GM12878 (cell line): ENCODE measurements around the gene EPB41L1. TPM values are rescaled to one million over a fixed set of nuclear protein-coding genes. Genes with fewer than 3 reads are reported as not detected.

Experiments used
- ATAC-seq: fragments of 200-7000 bp; cut with Tn5 transposase; 3 replicates; pipeline ENCODE4 v1.9.1; 2020; ENCODE audit warnings: mild to moderate bottlenecking, moderate library complexity
- BruUV-seq: library from RNA; stranded (reverse); fragments of 400-500 nt; replicated peaks from 2 replicates; lab custom pipeline; 2021; lab: Mats Ljungman, UMichigan
- CTCF ChIA-PET: fragments of 300-600 bp; sonication (Branson Sonifier 250); formaldehyde crosslinking; extraction: SDS; loops from one replicate; lab custom pipeline; 2021; ENCODE audit warnings: inconsistent platforms; lab: Yijun Ruan, JAX
- POLR2A ChIA-PET: fragments of 350-600 bp; formaldehyde crosslinking; extraction: SDS; loops from one replicate; lab custom pipeline; 2021; ENCODE audit warnings: inconsistent platforms; lab: Charles Lee
- RAD21 ChIA-PET: fragments of 300-600 bp; sonication (Branson Sonifier 250); formaldehyde crosslinking; loops from one replicate; lab custom pipeline; 2023; ENCODE audit warnings: antibody characterized with exemption; ENCODE audit not compliant: unreplicated experiment; lab: Charles Lee
- SMC1A ChIA-PET: fragments of 300-600 bp; sonication (Branson Sonifier 250); formaldehyde crosslinking; loops from one replicate; lab custom pipeline; 2023; ENCODE audit not compliant: unreplicated experiment, uncharacterized antibody; lab: Charles Lee
- DNase-seq: peaks from one replicate; pipeline ENCODE4 v3.0.0-alpha.2; 2011; ENCODE audit warnings: low read depth, low spot score
- FAIRE-seq: peaks from 3 replicates; lab custom pipeline; 2011; peaks lifted over from hg19 to GRCh38; lab: Jason Lieb, UNC
- H2AFZ ChIP-seq: 2 replicates; pipeline ENCODE4 v1.6.0; 2011; ENCODE audit warnings: low read depth, low read length, control low read depth; ENCODE audit not compliant: control insufficient read depth
- H3K27ac ChIP-seq: 2 replicates; pipeline ENCODE4 v1.5.1; 2011; ENCODE audit warnings: control low read depth; ENCODE audit not compliant: control insufficient read depth, insufficient read depth
- H3K27me3 ChIP-seq, 2 experiments: replicated peaks in 1 of 2; 2 replicates each; pipeline versions ENCODE4 v1.6.0 to v1.6.1; 2011; ENCODE audit warnings: low read length in 1 of 2; ENCODE audit not compliant: control insufficient read depth in 2 of 2, insufficient read depth in 2 of 2
- H3K36me3 ChIP-seq, 2 experiments: 2 replicates each; pipeline ENCODE4 v1.5.1; 2011; ENCODE audit warnings: low read length in 1 of 2; ENCODE audit not compliant: control insufficient read depth in 2 of 2, insufficient read depth in 2 of 2
- H3K4me1 ChIP-seq: 2 replicates; pipeline ENCODE4 v1.6.1; 2011; ENCODE audit warnings: mild to moderate bottlenecking, low read length, moderate library complexity, mixed read lengths; ENCODE audit not compliant: control insufficient read depth, insufficient read depth
- H3K4me2 ChIP-seq: 2 replicates; pipeline ENCODE4 v1.6.0; 2011; ENCODE audit warnings: control low read depth; ENCODE audit not compliant: control insufficient read depth, insufficient read depth
- H3K4me3 ChIP-seq: fragments of 200-600 bp; sonication (generic); 2 replicates; pipeline ENCODE4 v1.5.1; 2016
- H3K79me2 ChIP-seq: 2 replicates; pipeline ENCODE4 v1.6.0; 2011; ENCODE audit warnings: low read length; ENCODE audit not compliant: control insufficient read depth, insufficient read depth
- H3K9ac ChIP-seq: 2 replicates; pipeline ENCODE4 v1.8.0; 2011; ENCODE audit warnings: low read length, control low read depth, mixed read lengths; ENCODE audit not compliant: control insufficient read depth, insufficient read depth
- H3K9me3 ChIP-seq: replicated peaks from 3 replicates; pipeline ENCODE4 v1.5.1; 2011; ENCODE audit warnings: mild to moderate bottlenecking, low read length; ENCODE audit not compliant: control insufficient read depth, insufficient read depth
- H4K20me1 ChIP-seq: 2 replicates; pipeline ENCODE4 v1.6.0; 2011; ENCODE audit not compliant: control insufficient read depth, insufficient read depth
- ATF7 ChIP-seq: fragments of 450-650 bp; IDR thresholded peaks from 2 replicates; pipeline ENCODE4 v1.6.1; 2016; ENCODE audit warnings: low read depth, mild to moderate bottlenecking
- MEF2A ChIP-seq: IDR thresholded peaks from 2 replicates; pipeline ENCODE4 v1.6.1; 2011; ENCODE audit warnings: low read depth, mild to moderate bottlenecking, low read length, moderate library complexity; ENCODE audit not compliant: insufficient read depth
- RAD51 ChIP-seq: fragments of 450-650 bp; IDR thresholded peaks from 2 replicates; pipeline ENCODE4 v1.6.1; 2016; ENCODE audit warnings: moderate library complexity, mild to moderate bottlenecking, inconsistent platforms
- WGBS: methylation state at CpG from one replicate; pipeline ENCODE4 v1.1.6; 2016; ENCODE audit warnings: low lambda C conversion rate; ENCODE audit not compliant: insufficient replicate concordance, insufficient coverage; ENCODE audit errors: missing lambda C conversion rate; 5-methylcytosine and 5-hydroxymethylcytosine counted together
- in situ Hi-C: fragments of 300-500 bp; cut with MboI; formaldehyde crosslinking; loops from 9 replicates; pipeline ENCODE4 v1.14.3; 2018; ENCODE audit warnings: mixed read lengths
- intact Hi-C: fragments of 100-400 bp; cut with micrococcal nuclease; formaldehyde crosslinking; loops from one replicate; pipeline ENCODE4 v1.14.2; 2022; ENCODE audit not compliant: unreplicated experiment
- polyA plus RNA-seq, 11 experiments: library from polyadenylated mRNA; depleted of rRNA in 4 of 11; unstranded in 6 of 11; stranded (reverse) in 5 of 11; fragments of >200 nt; fragmentation: Nextera tagmentation in 4 of 11; fragmentation: Illumina TruSeq in 1 of 11; extraction: Ambion mirVana in 4 of 11; extraction: Trizol in 1 of 11; gene quantifications; 1 replicate in 1 of 11; 2 replicates in 10 of 11; pipeline versions ENCODE4 v1.2.1 to v1.2.3, GENCODE V29; 2011 to 2016; ENCODE audit warnings: inconsistent platforms in 2 of 11, missing spikeins in 2 of 11, low read depth in 1 of 11
- total RNA-seq, 4 experiments: library from RNA; depleted of rRNA in 3 of 4; stranded (reverse); fragments of >200 nt in 3 of 4; fragmentation: Illumina TruSeq in 1 of 4; extraction: Trizol in 1 of 4; gene quantifications; 2 replicates each; pipeline versions ENCODE4 v1.2.1 to v1.2.3, GENCODE V29; 2013 to 2021
- TF ChIP-seq, protein P1 (sequence below): fragments of 450-650 bp; formaldehyde crosslinking; IDR thresholded peaks from 2 replicates; pipeline ENCODE4 v1.4.0; 2020; ENCODE audit warnings: mild to moderate bottlenecking, moderate library complexity
- TF ChIP-seq, protein P2 (sequence below): IDR thresholded peaks from 2 replicates; pipeline ENCODE4 v1.6.1; 2011; ENCODE audit warnings: borderline replicate concordance, low read depth, mild to moderate bottlenecking, moderate library complexity, mixed read lengths, low read length; ENCODE audit not compliant: insufficient read depth; ENCODE audit errors: extremely low read length

EPB41L1 gene
- total and polyA plus RNA-seq, 10 of the 15 experiments (the other 5 are each of a cell fraction or from before 2014, with no cell fraction given) = 0.08 to 3.2 (median 0.31) TPM

DNA sequence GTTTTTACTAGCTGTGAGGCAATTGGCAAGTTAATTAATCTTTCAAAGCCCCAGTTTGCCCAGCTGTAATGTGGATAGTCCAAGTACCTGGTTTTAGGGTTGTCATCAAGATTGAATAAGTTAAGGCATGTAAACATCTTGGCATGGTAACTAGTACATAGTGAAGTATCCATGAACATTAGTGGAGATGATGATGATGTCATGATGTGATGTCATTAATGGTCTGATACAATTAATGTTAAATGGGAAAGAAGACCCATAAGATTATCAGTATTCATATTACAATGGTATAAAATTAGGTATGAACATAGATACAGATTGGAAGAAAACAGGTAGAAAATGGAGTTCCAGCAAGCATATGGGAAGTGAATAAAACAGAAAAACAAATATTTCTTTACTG is 5.3 kb downstream of the EPB41L1 start:
- no peaks in the 10 kb centered on the region for H3K36me3 ChIP-seq
- no peak for ATAC-seq
- ChIA-PET POLR2A (no interaction called here), RAD21 (interaction anchor here (0.5 kb wide), 1 partner anchor 366 kb away, joined by 3 read pairs; no protein-coding TSS in a partner anchor), CTCF (interaction anchor here (0.9 to 7.4 kb wide), 5 partner anchors 21 to 168 kb away, joined by 3 to 114 read pairs (median 6); no protein-coding TSS in a partner anchor)
- H3K4me1 ChIP-seq = no peaks in the 10 kb centered on the region
- in situ Hi-C loops (no loop called here), intact Hi-C loops (loop anchor here (5.0 kb wide), 1 partner anchor 277 kb away; no protein-coding TSS in a partner anchor)
- H4K20me1 ChIP-seq = no peaks in the 10 kb centered on the region
- no peak overlapping the region for H3K4me2 ChIP-seq
- H3K9ac ChIP-seq = no peak overlapping the region
- H3K79me2 ChIP-seq = no peaks in the 10 kb centered on the region
- BruUV-seq = no TSS peak
- H3K9me3 ChIP-seq = no peaks in the 10 kb centered on the region
- FAIRE-seq = no peak
- no peak for DNase-seq
- peaks cover 6 to 7% of the 10 kb centered on the region in 2 experiments; a peak in 3 of 4 replicates for H3K27me3 ChIP-seq
- TF ChIP-seq ATF7 = peak; percentile 37; the same call in 1 of the 2 replicates
- TF ChIP-seq MEF2A = no peak
- TF ChIP-seq, all 136 proteins: peak for 1
- no peak overlapping the region for H3K27ac ChIP-seq
- no peak overlapping the region for H3K4me3 ChIP-seq
- no peak overlapping the region for H2AFZ ChIP-seq
- SMC1A ChIA-PET = interaction anchor here (1.0 kb wide), 1 partner anchor 40 kb away, joined by 3 read pairs; no protein-coding TSS in a partner anchor

DNA sequence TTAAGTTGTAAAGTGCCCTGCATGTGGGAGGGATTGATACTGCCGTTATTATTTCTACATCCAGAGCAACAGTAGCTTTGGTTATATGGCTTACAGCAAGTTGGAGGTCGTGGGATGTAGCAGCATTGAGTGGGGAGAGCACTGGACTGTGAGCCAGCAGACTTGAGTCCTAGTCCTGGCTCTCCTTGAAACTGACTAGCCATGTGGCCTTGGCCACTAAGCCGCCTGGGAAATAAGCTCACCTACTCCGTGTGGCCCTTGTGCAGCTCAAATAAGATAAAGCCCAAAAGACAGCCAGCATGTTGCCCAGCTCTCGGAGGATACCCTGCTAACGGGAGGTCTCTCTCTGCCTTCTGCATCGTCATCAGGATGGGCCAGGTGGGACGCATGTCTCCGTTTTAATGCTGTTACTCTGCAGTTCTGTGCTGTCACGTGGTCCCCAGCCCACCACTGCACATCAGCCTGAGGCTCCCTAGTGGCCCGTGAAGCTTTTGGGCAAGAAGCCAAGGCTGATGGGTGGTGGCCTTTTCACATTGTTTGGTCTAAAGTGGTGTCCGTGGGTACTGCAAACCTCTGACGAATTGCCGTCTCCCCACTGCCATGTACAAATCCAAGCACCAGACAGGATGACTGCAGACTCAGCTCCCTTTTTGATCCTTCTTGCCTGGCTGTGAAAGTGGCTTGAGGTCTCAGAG is 7.9 kb downstream of the EPB41L1 start:
- DNase-seq (no peak), ATAC-seq (no peak; the same call in 1 of the 3 replicates), FAIRE-seq (no peak)
- no peaks in the 10 kb centered on the region for H3K79me2 ChIP-seq
- H2AFZ ChIP-seq = no peak overlapping the region
- H3K27me3 ChIP-seq = peaks cover 0 to 1% of the 10 kb centered on the region in 2 experiments; a peak in 1 of 4 replicates
- H3K4me2 ChIP-seq = no peak overlapping the region
- no TSS peak for BruUV-seq
- POLR2A ChIA-PET = no interaction called here
- TF ChIP-seq, protein P1, sequence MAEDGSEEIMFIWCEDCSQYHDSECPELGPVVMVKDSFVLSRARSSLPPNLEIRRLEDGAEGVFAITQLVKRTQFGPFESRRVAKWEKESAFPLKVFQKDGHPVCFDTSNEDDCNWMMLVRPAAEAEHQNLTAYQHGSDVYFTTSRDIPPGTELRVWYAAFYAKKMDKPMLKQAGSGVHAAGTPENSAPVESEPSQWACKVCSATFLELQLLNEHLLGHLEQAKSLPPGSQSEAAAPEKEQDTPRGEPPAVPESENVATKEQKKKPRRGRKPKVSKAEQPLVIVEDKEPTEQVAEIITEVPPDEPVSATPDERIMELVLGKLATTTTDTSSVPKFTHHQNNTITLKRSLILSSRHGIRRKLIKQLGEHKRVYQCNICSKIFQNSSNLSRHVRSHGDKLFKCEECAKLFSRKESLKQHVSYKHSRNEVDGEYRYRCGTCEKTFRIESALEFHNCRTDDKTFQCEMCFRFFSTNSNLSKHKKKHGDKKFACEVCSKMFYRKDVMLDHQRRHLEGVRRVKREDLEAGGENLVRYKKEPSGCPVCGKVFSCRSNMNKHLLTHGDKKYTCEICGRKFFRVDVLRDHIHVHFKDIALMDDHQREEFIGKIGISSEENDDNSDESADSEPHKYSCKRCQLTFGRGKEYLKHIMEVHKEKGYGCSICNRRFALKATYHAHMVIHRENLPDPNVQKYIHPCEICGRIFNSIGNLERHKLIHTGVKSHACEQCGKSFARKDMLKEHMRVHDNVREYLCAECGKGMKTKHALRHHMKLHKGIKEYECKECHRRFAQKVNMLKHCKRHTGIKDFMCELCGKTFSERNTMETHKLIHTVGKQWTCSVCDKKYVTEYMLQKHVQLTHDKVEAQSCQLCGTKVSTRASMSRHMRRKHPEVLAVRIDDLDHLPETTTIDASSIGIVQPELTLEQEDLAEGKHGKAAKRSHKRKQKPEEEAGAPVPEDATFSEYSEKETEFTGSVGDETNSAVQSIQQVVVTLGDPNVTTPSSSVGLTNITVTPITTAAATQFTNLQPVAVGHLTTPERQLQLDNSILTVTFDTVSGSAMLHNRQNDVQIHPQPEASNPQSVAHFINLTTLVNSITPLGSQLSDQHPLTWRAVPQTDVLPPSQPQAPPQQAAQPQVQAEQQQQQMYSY (CRISPR knock-in tag) = no peak
- TF ChIP-seq, protein P2, sequence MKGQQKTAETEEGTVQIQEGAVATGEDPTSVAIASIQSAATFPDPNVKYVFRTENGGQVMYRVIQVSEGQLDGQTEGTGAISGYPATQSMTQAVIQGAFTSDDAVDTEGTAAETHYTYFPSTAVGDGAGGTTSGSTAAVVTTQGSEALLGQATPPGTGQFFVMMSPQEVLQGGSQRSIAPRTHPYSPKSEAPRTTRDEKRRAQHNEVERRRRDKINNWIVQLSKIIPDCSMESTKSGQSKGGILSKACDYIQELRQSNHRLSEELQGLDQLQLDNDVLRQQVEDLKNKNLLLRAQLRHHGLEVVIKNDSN = peak; percentile 26
- peak; percentile 33; the same call in 1 of the 2 replicates for TF ChIP-seq RAD51
- WGBS = 49% methylated on average over 14 of the region's 14 CpGs
- H3K4me1 ChIP-seq = no peaks in the 10 kb centered on the region
- intact Hi-C loops = no loop called here
- H3K9ac ChIP-seq = no peak overlapping the region
- H3K27ac ChIP-seq = no peak overlapping the region
- H3K9me3 ChIP-seq = no peaks in the 10 kb centered on the region
- H4K20me1 ChIP-seq = no peaks in the 10 kb centered on the region
- in situ Hi-C loops = no loop called here
- CTCF ChIA-PET = interaction anchor here (0.6 to 7.4 kb wide), 8 partner anchors 19 to 170 kb away, joined by 3 to 49 read pairs (median 6); no protein-coding TSS in a partner anchor
- no peak overlapping the region for H3K4me3 ChIP-seq
- RAD21 ChIA-PET = interaction anchor here (1.3 kb wide), 2 partner anchors 24 to 37 kb away, joined by 4 read pairs; no protein-coding TSS in a partner anchor
- no peaks in the 10 kb centered on the region for H3K36me3 ChIP-seq
- SMC1A ChIA-PET = interaction anchor here (0.7 kb wide), 1 partner anchor 58 kb away, joined by 3 read pairs; no protein-coding TSS in a partner anchor
